DOHH2 (cell line): ENCODE results near the gene ATP8B2.

Source experiments
- CTCF ChIP-seq: fragments of 200-600 bp; sonication (generic); IDR thresholded peaks from one replicate; pipeline ENCODE4 v1.5.1; 2014; ENCODE audit warnings: antibody characterized with exemption, mild to moderate bottlenecking, low read depth, low read length; ENCODE audit not compliant: poor library complexity, severe bottlenecking
- EZH2phosphoT487 ChIP-seq: fragments of 200-600 bp; sonication (generic); IDR thresholded peaks from 2 replicates; pipeline ENCODE4 v1.6.1; 2017; ENCODE audit warnings: borderline replicate concordance, mild to moderate bottlenecking, antibody characterized with exemption, low read length, moderate library complexity, mixed read lengths

GRCh38 chr1:154353460-154353904, 28.2 kb downstream of the ATP8B2 start:
- no peak for TF ChIP-seq CTCF
- TF ChIP-seq EZH2phosphoT487 = peak; percentile 75; the same call in 1 of the 2 replicates
